ENCODE measurements around the gene MARK3. TPM values are rescaled to one million over a fixed set of nuclear protein-coding genes. Genes with fewer than 3 reads are reported as not detected.
A peak's percentile ranks its signal among the peaks of the same experiment; 100 is the strongest.

MARK3 gene
- total RNA-seq, 2 experiments from 2014 or later = 76.8 to 86.7 TPM

GRCh38 chr14:103445806-103446205 lies 60.6 kb downstream of the MARK3 start:
- Mint-ChIP-seq H3K4me1 (ENCODE audit: low read depth) (peaks cover 4% of the 10 kb centered on the region), H3K4me3 (no peak overlapping the region), H3K27ac (no peak overlapping the region), H3K36me3 (ENCODE audit: low read depth) (peaks cover 6% of the 10 kb centered on the region), H3K9me3 (ENCODE audit: insufficient read depth) (no peaks in the 10 kb centered on the region), H3K27me3 (ENCODE audit: low read depth) (no peaks in the 10 kb centered on the region)
- ChIA-PET CTCF (no interaction called here), POLR2A (interaction anchor here (1.2 kb wide), 1 partner anchor 11 kb away, joined by 5 read pairs; no protein-coding TSS in a partner anchor)
- ATAC-seq (no peak), DNase-seq (no peak)

DNA sequence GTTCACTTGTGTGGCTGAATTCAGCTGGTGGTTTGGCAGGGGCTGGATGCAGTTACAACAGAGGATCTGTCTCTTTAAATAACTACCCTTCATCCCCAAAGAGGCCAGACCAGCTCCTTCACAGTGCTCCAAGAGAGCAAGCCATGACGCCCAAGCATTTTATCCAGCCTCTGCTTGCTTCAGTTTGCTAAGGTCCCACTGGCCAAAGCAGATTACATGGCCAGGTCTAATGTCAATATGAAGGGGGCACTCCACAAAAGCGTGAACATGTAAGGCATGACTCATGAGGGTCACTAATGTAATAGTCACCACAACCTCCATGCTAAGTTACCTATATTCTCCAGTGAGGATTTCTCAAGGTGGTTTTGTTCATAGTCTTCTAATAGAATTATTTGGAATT lies 62.9 kb downstream of the MARK3 start:
- no peak for DNase-seq
- Mint-ChIP-seq H3K27me3 (ENCODE audit: low read depth) (no peaks in the 10 kb centered on the region), H3K9me3 (ENCODE audit: insufficient read depth) (no peaks in the 10 kb centered on the region), H3K4me3 (no peak overlapping the region), H3K36me3 (ENCODE audit: low read depth) (peaks cover 14% of the 10 kb centered on the region), H3K4me1 (ENCODE audit: low read depth) (peaks cover 4% of the 10 kb centered on the region), H3K27ac (no peak overlapping the region)
- CTCF ChIA-PET = interaction anchor here (1.3 to 1.5 kb wide), 2 partner anchors 11 to 52 kb away, joined by 3 to 4 read pairs; no protein-coding TSS in a partner anchor
- POLR2A ChIA-PET = no interaction called here
- no peak for ATAC-seq

DNA sequence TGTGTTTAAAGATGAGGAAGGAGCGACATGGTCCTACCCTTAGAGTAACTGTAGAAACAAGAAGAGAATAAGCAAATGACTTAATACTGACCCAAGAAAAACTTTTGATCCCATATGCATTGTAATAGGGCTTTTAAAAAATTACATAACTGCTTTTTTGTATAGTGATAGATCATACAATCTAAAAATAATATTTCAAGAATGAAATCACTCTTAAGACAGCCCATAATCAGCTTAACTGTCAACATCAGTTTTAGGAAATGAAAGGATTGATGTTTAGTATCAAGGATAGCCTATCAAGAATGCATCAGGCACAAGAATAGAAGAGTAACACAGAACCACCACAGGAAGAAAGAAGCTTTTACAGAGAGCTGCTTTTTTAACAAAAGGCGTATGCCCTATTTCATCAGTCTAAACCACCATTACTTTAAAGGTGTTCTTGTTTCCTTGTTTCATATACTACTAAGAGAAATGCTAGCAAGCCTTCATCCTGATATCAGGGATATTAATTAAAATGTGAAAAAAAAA lies 64.5 kb downstream of the MARK3 start:
- Mint-ChIP-seq H3K36me3 (ENCODE audit: low read depth) (peaks cover 16% of the 10 kb centered on the region), H3K4me1 (ENCODE audit: low read depth) (peaks cover 7% of the 10 kb centered on the region), H3K27ac (no peak overlapping the region), H3K9me3 (ENCODE audit: insufficient read depth) (no peaks in the 10 kb centered on the region), H3K4me3 (no peak overlapping the region), H3K27me3 (ENCODE audit: low read depth) (no peaks in the 10 kb centered on the region)
- CTCF ChIA-PET = interaction anchor here (1.0 to 2.8 kb wide), 2 partner anchors 11 to 55 kb away, joined by 3 to 10 read pairs; no protein-coding TSS in a partner anchor
- DNase-seq (no peak), ATAC-seq (no peak)
- POLR2A ChIA-PET = no interaction called here

DNA sequence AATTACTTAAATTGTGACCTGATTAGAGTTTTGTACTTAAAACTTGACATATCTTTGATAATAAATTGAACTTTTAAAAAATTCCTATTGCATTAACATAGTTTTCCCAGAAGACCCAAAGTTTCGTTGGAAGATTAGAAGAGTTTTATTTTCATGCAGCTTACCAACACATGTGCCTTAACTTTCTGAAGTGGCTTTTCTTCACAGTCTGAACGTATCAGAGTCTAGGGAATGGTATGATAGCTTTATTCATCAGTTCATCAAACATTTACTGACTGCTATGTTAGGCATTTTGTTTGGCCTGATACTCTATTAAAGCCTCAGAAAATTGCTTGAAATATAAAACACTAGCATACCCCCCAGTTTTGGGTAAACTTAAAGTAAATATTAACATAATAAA lies 65.2 kb downstream of the MARK3 start:
- H3K9me3 Mint-ChIP-seq (ENCODE audit: insufficient read depth) = no peaks in the 10 kb centered on the region
- no peak for DNase-seq
- peaks cover 7% of the 10 kb centered on the region for H3K4me1 Mint-ChIP-seq (ENCODE audit: low read depth)
- ChIA-PET CTCF (interaction anchor here (1.0 to 2.8 kb wide), 3 partner anchors 10 to 451 kb away, joined by 3 to 10 read pairs (median 4); no protein-coding TSS in a partner anchor), POLR2A (interaction anchor here (0.6 kb wide), 1 partner anchor 33 kb away, joined by 3 read pairs; no protein-coding TSS in a partner anchor)
- peaks cover 16% of the 10 kb centered on the region for H3K36me3 Mint-ChIP-seq (ENCODE audit: low read depth)
- no peak for ATAC-seq
- H3K4me3 Mint-ChIP-seq = no peak overlapping the region
- H3K27me3 Mint-ChIP-seq (ENCODE audit: low read depth) = no peaks in the 10 kb centered on the region
- no peak overlapping the region for H3K27ac Mint-ChIP-seq

DNA sequence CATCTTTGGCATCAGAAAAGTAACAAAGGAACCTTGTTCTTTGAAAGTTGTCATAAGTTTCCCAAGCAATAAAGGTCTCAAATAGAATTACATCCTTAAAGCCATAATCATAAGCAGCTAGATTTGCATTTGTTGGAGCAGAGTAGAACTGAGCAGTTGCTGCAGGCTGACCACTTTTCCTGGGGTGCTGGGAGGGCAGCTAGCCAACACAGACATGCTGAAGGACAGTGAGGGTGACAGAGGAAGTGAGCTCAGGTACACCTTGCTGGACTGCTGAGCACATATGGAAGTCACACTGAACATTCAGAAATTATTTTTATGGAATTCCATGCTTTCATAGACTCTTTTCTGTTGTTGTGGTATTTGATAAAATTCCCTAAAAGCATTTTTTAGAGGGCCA lies 66.2 kb downstream of the MARK3 start:
- no peak for ATAC-seq
- no peak for DNase-seq
- Mint-ChIP-seq H3K36me3 (ENCODE audit: low read depth) (peaks cover 18% of the 10 kb centered on the region), H3K9me3 (ENCODE audit: insufficient read depth) (no peaks in the 10 kb centered on the region), H3K27me3 (ENCODE audit: low read depth) (no peaks in the 10 kb centered on the region), H3K4me3 (no peak overlapping the region), H3K27ac (no peak overlapping the region), H3K4me1 (ENCODE audit: low read depth) (peaks cover 12% of the 10 kb centered on the region)
- POLR2A ChIA-PET = no interaction called here
- CTCF ChIA-PET = interaction anchor here (0.7 to 2.8 kb wide), 3 partner anchors 9 to 450 kb away, joined by 3 to 10 read pairs (median 4); no protein-coding TSS in a partner anchor

- POLR2A ChIA-PET = no interaction called here
- Mint-ChIP-seq H3K4me3 (no peak overlapping the region), H3K4me1 (ENCODE audit: low read depth) (peaks cover 13% of the 10 kb centered on the region), H3K9me3 (ENCODE audit: insufficient read depth) (no peaks in the 10 kb centered on the region), H3K36me3 (ENCODE audit: low read depth) (peaks cover 22% of the 10 kb centered on the region), H3K27me3 (ENCODE audit: low read depth) (no peaks in the 10 kb centered on the region), H3K27ac (peak overlapping the region; percentile 15)
- no peak for ATAC-seq
- CTCF ChIA-PET = interaction anchor here (0.7 kb wide), 1 partner anchor 61 kb away, joined by 3 read pairs; no protein-coding TSS in a partner anchor
- no peak for DNase-seq
These were observed 68.6 kb downstream of the MARK3 start for GRCh38 chr14:103453791-103454190.

- CTCF ChIA-PET = no interaction called here
- Mint-ChIP-seq H3K4me3 (no peak overlapping the region), H3K27ac (peak overlapping the region; percentile 1), H3K9me3 (ENCODE audit: insufficient read depth) (no peaks in the 10 kb centered on the region), H3K36me3 (ENCODE audit: low read depth) (peaks cover 30% of the 10 kb centered on the region), H3K4me1 (ENCODE audit: low read depth) (peaks cover 14% of the 10 kb centered on the region), H3K27me3 (ENCODE audit: low read depth) (no peaks in the 10 kb centered on the region)
- ATAC-seq = no peak
- POLR2A ChIA-PET = no interaction called here
- DNase-seq = no peak
These were observed 71.1 kb downstream of the MARK3 start for GRCh38 chr14:103456167-103456835.

DNA sequence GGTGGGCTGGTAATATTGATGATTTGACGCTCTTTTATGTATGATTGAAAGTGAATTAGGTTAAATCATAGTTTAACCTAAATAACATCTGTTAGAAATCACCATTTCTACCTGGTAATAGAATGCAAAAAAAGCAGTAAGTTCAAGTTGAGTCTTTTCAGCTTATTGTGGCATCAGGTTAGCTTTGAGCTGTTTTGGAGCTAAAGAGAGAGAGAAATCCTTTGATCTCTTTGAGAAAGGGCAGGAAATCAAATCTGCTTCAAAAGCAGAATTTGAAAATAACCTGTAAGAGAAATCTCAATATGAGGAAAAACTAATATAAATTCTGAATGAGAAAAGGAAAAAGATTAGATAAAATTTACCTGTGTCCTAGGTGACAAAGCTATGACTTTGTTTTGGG lies 75.2 kb downstream of the MARK3 start:
- Mint-ChIP-seq H3K9me3 (ENCODE audit: insufficient read depth) (no peaks in the 10 kb centered on the region), H3K27ac (no peak overlapping the region), H3K36me3 (ENCODE audit: low read depth) (peaks cover 35% of the 10 kb centered on the region), H3K4me3 (no peak overlapping the region), H3K4me1 (ENCODE audit: low read depth) (peaks cover 10% of the 10 kb centered on the region), H3K27me3 (ENCODE audit: low read depth) (no peaks in the 10 kb centered on the region)
- POLR2A ChIA-PET = interaction anchor here (1.6 kb wide), 1 partner anchor 126 kb away, joined by 5 read pairs; the partner anchor contains the start of gene EIF5
- DNase-seq (no peak), ATAC-seq (no peak)
- CTCF ChIA-PET = interaction anchor here (1.0 to 2.0 kb wide), 3 partner anchors 9 to 69 kb away, joined by 3 to 10 read pairs (median 7); no protein-coding TSS in a partner anchor

- POLR2A ChIA-PET = no interaction called here
- Mint-ChIP-seq H3K9me3 (ENCODE audit: insufficient read depth) (no peaks in the 10 kb centered on the region), H3K27me3 (ENCODE audit: low read depth) (no peaks in the 10 kb centered on the region), H3K27ac (peak overlapping the region; percentile 20), H3K36me3 (ENCODE audit: low read depth) (peaks cover 40% of the 10 kb centered on the region), H3K4me3 (no peak overlapping the region), H3K4me1 (ENCODE audit: low read depth) (peaks cover 4% of the 10 kb centered on the region)
- no peak for ATAC-seq
- no peak for DNase-seq
- CTCF ChIA-PET = no interaction called here
These were observed 77.9 kb downstream of the MARK3 start for GRCh38 chr14:103463149-103463548.

DNA sequence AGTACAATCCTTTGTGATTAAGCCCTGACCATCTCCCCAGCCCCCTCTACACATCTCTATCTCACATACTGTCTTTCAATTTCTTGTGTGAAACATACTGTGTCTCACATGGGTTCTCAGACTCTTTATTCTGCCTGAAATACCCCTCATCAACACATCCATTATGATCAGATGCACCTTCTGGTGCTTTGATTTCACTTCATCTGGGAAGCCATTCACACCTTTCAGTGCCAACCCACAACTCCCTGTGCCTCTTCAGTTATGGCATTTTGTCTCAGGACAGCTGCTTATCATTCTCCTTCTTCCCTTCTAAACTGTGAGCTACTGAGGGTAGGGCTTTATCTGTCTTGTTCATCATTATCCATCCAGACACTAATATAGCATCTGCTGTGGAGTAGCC lies 78.6 kb downstream of the MARK3 start:
- ATAC-seq (no peak), DNase-seq (no peak)
- Mint-ChIP-seq H3K9me3 (ENCODE audit: insufficient read depth) (no peaks in the 10 kb centered on the region), H3K4me3 (no peak overlapping the region), H3K27ac (no peak overlapping the region), H3K4me1 (ENCODE audit: low read depth) (peaks cover 4% of the 10 kb centered on the region), H3K36me3 (ENCODE audit: low read depth) (peaks cover 44% of the 10 kb centered on the region), H3K27me3 (ENCODE audit: low read depth) (no peaks in the 10 kb centered on the region)
- ChIA-PET CTCF (no interaction called here), POLR2A (no interaction called here)

GRCh38 chr14:103472939-103473338 lies 87.7 kb downstream of the MARK3 start:
- H3K4me1 Mint-ChIP-seq (ENCODE audit: low read depth) = no peaks in the 10 kb centered on the region

DNA sequence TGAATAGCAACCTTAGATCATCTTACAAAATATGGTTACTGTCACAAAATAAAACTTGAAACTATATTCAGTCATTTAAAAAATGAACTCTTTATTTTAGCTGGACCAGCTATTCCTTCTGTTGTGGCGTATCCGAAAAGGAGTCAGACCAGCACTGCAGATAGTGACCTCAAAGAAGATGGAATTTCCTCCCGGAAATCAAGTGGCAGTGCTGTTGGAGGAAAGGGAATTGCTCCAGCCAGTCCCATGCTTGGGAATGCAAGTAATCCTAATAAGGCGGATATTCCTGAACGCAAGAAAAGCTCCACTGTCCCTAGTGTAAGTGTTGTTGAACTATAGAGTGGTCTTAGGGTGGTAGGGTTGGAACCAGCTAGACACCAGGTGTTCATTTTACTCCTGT lies 89.7 kb downstream of the MARK3 start:
- no peaks in the 10 kb centered on the region for H3K27me3 Mint-ChIP-seq (ENCODE audit: low read depth)
- H3K4me1 Mint-ChIP-seq (ENCODE audit: low read depth) = no peaks in the 10 kb centered on the region
- CTCF ChIA-PET = no interaction called here
- H3K36me3 Mint-ChIP-seq (ENCODE audit: low read depth) = peaks cover 34% of the 10 kb centered on the region
- POLR2A ChIA-PET = no interaction called here
- H3K9me3 Mint-ChIP-seq (ENCODE audit: insufficient read depth) = no peaks in the 10 kb centered on the region
- DNase-seq (no peak), ATAC-seq (no peak)
- no peak overlapping the region for H3K4me3 Mint-ChIP-seq
- H3K27ac Mint-ChIP-seq = no peak overlapping the region

More at GRCh38 chr14:103472939-103473338, 87.7 kb downstream of the MARK3 start:
- CTCF ChIA-PET = no interaction called here
- H3K27me3 Mint-ChIP-seq (ENCODE audit: low read depth) = no peaks in the 10 kb centered on the region
- ATAC-seq = no peak
- H3K27ac Mint-ChIP-seq = no peak overlapping the region
- no peak for DNase-seq
- peaks cover 37% of the 10 kb centered on the region for H3K36me3 Mint-ChIP-seq (ENCODE audit: low read depth)
- H3K4me3 Mint-ChIP-seq = no peak overlapping the region
- POLR2A ChIA-PET = no interaction called here
- H3K9me3 Mint-ChIP-seq (ENCODE audit: insufficient read depth) = no peaks in the 10 kb centered on the region

Measured in activated CD8-positive, alpha-beta T cell treated with anti-CD3 and anti-CD28 coated beads, Interleukin-2, amount 10 ng/mL, durations not matched to agents 7 days and 5 days (primary cell).